K562 (cell line): ENCODE measurements around the gene PGP. TPM values are rescaled to one million over a fixed set of nuclear protein-coding genes. Genes with fewer than 3 reads are reported as not detected.

Source experiments
- CC2D1A ChIP-seq: fragments of 450-650 bp; IDR thresholded peaks from 2 replicates; pipeline ENCODE4 v1.6.1; 2017; ENCODE audit warnings: mild to moderate bottlenecking
- FOXK1 ChIP-seq: sonication (generic); formaldehyde crosslinking; IDR thresholded peaks from 2 replicates; pipeline ENCODE4 v1.8.0; 2022; ENCODE audit warnings: missing genetic modification reagents, mild to moderate bottlenecking, borderline replicate concordance
- HMBOX1 ChIP-seq: sonication (generic); IDR thresholded peaks from 2 replicates; pipeline ENCODE4 v1.6.1; 2016
- HMGN3 ChIP-seq: IDR thresholded peaks from 2 replicates; pipeline ENCODE4 v1.6.1; 2011; ENCODE audit warnings: borderline replicate concordance, low read depth, mild to moderate bottlenecking, mixed read lengths, low read length; ENCODE audit not compliant: insufficient read length; ENCODE audit errors: extremely low read depth
- HNRNPL ChIP-seq: fragments of 200-400 bp; formaldehyde crosslinking; IDR thresholded peaks from 2 replicates; pipeline ENCODE4 v1.6.1; 2017; ENCODE audit warnings: low read depth, mild to moderate bottlenecking, low read length
- MAX ChIP-seq: sonication (generic); formaldehyde crosslinking; IDR thresholded peaks from 2 replicates; pipeline ENCODE4 v1.9.0; 2022; ENCODE audit warnings: mild to moderate bottlenecking, missing genetic modification reagents
- MTA1 ChIP-seq: fragments of 450-650 bp; IDR thresholded peaks from 2 replicates; pipeline ENCODE4 v1.6.1; 2017; ENCODE audit warnings: borderline replicate concordance
- MYNN ChIP-seq, 2 experiments: sonication (generic); formaldehyde crosslinking in 1 of 2; IDR thresholded peaks; 2 replicates each; pipeline versions ENCODE4 v1.5.0 to v1.6.1; 2016 to 2020; ENCODE audit warnings: antibody characterized with exemption in 1 of 2, missing genetic modification reagents in 1 of 2
- NR2F6 ChIP-seq: fragments of 450-650 bp; formaldehyde crosslinking; IDR thresholded peaks from 2 replicates; pipeline ENCODE4 v1.4.0; 2020; ENCODE audit warnings: mild to moderate bottlenecking
- PHB ChIP-seq: fragments of 250-450 bp; sonication (Bioruptor Pico); IDR thresholded peaks from 2 replicates; pipeline ENCODE4 v1.5.0; 2021
- RBFOX2 ChIP-seq: fragments of 200-400 bp; formaldehyde crosslinking; IDR thresholded peaks from 2 replicates; pipeline ENCODE4 v1.6.1; 2017; ENCODE audit warnings: low read depth, mild to moderate bottlenecking, low read length, moderate library complexity
- RBM14 ChIP-seq: fragments of 200-400 bp; formaldehyde crosslinking; IDR thresholded peaks from 2 replicates; pipeline ENCODE4 v1.6.1; 2018; ENCODE audit warnings: low read depth, mild to moderate bottlenecking, low read length, moderate library complexity, borderline replicate concordance; ENCODE audit not compliant: insufficient read depth
- SUPT5H ChIP-seq: fragments of 450-650 bp; IDR thresholded peaks from 2 replicates; pipeline ENCODE4 v1.6.1; 2016
- TEAD2 ChIP-seq: fragments of 450-650 bp; IDR thresholded peaks from 2 replicates; pipeline ENCODE4 v1.6.1; 2016; ENCODE audit warnings: missing genetic modification characterization, control low read depth, missing compliant biosample characterization
- ZNF165 ChIP-seq: fragments of 250-450 bp; sonication (Bioruptor Pico); IDR thresholded peaks from 2 replicates; pipeline ENCODE4 v1.4.0; 2020; ENCODE audit warnings: borderline replicate concordance
- ZNF282 ChIP-seq: sonication (generic); formaldehyde crosslinking; IDR thresholded peaks from 2 replicates; pipeline ENCODE4 v1.8.1; 2023; ENCODE audit warnings: missing genetic modification reagents
- polyA plus RNA-seq, 8 experiments: library from polyadenylated mRNA; depleted of rRNA in 4 of 8; stranded (reverse) in 5 of 8; unstranded in 3 of 8; fragments of >200 nt; fragmentation: Nextera tagmentation in 2 of 8; fragmentation: Illumina TruSeq in 1 of 8; extraction: Ambion mirVana in 2 of 8; extraction: Trizol in 1 of 8; gene quantifications; 2 replicates each; pipeline versions ENCODE4 v1.2.1 to v1.2.3, GENCODE V29; 2011 to 2014; ENCODE audit warnings: inconsistent platforms in 1 of 8, missing spikeins in 1 of 8
- total RNA-seq, 7 experiments: library from RNA; depleted of rRNA in 6 of 7; stranded (reverse); fragments of >200 nt in 6 of 7; fragmentation: Illumina TruSeq in 2 of 7; extraction: Trizol in 2 of 7; gene quantifications; 2 replicates each; pipeline versions ENCODE4 v1.2.1 to v1.2.3, GENCODE V29; 2011 to 2021; ENCODE audit warnings: low replicate concordance in 1 of 7

PGP gene
- total and polyA plus RNA-seq, 9 of the 15 experiments (the other 6 are each of a cell fraction or from before 2014, with no cell fraction given) = 1.1 to 57.6 (median 19.6) TPM

GRCh38 chr16:2235695-2236336 is 21.2 kb upstream of the PGP start (continued):
- no peak for TF ChIP-seq FOXK1
- TF ChIP-seq MTA1 = no peak
- no peak for TF ChIP-seq ZNF165 (CRISPR knock-in tag)
- TF ChIP-seq PHB (CRISPR knock-in tag) = no peak
- TF ChIP-seq SUPT5H = peak; percentile 63; the same call in 1 of the 2 replicates
- TF ChIP-seq HNRNPL = 0 out of 2 replicates have a peak, but pooled peaks have one; percentile 14
- peak; percentile 35 for TF ChIP-seq HMGN3
- TF ChIP-seq ZNF282 (CRISPR knock-in tag) = no peak
- TF ChIP-seq RBFOX2 = peak; percentile 8; the same call in 1 of the 2 replicates
- TF ChIP-seq MAX = no peak
- 0 out of 2 replicates have a peak, but pooled peaks have one; percentile 10 for TF ChIP-seq MYNN (IDR thresholded peaks at IDR 0.05)
- no peak for TF ChIP-seq MYNN (CRISPR knock-in tag; IDR thresholded peaks at IDR 0.05)
- 0 out of 2 replicates have a peak, but pooled peaks have one; percentile 59 for TF ChIP-seq RBM14
- no peak for TF ChIP-seq HMBOX1
- TF ChIP-seq CC2D1A = no peak
- TF ChIP-seq NR2F6 (CRISPR knock-in tag) = no peak
- TF ChIP-seq TEAD2 = no peak
